ENCODE results near the gene CDK10.

CDK10 gene

DNA sequence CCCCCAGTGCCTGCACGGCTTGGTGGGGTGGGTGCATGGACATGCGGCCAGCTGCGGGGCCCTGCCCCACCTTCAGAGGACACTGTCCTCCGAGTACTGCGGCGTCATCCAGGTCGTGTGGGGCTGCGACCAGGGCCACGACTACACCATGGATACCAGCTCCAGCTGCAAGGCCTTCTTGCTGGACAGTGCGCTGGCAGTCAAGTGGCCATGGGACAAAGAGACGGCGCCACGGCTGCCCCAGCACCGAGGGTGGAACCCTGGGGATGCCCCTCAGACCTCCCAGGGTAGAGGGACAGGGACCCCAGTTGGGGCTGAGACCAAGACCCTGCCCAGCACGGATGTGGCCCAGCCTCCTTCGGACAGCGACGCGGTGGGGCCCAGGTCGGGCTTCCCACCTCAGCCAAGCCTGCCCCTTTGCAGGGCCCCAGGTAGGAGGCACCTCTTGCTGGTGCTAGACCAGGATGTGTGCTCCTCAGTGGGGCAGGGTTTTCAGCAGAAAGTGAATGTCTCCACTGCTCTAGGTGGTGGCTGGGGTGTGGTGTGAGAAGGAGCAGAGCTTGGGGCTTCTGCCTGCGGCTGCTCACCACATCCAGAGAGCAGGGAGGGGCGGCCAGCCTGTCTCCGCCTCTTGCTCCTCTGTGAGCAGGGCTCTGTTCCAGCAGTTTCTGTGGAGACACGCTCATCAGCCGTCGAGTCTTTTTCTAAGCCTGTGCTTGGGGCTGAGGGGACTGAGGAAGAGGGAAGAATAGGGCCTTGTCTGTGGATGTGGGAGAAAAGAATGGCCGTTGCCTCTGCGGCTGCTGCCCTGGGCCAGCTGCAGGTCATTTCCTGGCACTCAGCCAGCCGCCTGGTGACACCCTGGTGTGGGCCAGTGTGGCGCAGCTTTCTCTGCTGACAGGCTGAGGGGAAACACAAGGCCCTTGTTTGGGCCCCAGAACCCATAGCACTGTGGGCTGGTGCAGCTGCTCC is 37.1 kb downstream of the CDK10 start:
- TF ChIP-seq, protein P1, sequence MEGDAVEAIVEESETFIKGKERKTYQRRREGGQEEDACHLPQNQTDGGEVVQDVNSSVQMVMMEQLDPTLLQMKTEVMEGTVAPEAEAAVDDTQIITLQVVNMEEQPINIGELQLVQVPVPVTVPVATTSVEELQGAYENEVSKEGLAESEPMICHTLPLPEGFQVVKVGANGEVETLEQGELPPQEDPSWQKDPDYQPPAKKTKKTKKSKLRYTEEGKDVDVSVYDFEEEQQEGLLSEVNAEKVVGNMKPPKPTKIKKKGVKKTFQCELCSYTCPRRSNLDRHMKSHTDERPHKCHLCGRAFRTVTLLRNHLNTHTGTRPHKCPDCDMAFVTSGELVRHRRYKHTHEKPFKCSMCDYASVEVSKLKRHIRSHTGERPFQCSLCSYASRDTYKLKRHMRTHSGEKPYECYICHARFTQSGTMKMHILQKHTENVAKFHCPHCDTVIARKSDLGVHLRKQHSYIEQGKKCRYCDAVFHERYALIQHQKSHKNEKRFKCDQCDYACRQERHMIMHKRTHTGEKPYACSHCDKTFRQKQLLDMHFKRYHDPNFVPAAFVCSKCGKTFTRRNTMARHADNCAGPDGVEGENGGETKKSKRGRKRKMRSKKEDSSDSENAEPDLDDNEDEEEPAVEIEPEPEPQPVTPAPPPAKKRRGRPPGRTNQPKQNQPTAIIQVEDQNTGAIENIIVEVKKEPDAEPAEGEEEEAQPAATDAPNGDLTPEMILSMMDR (IDR thresholded peaks at IDR 0.05; ENCODE audit: insufficient read depth, low read length, poor library complexity, severe bottlenecking) = no peak
- H3K4me3 ChIP-seq (replicated peaks; ENCODE audit: low read depth, low read length) = peak overlapping the region; percentile 78
- no peak for DNase-seq (ENCODE audit: extremely low read depth, insufficient read length)
- H3K36me3 ChIP-seq (ENCODE audit: control insufficient read depth, insufficient read depth, low read length) = peaks cover 20% of the 10 kb centered on the region
- H3K27me3 ChIP-seq (replicated peaks; ENCODE audit: control insufficient read depth, insufficient read depth, low read length) = no peaks in the 10 kb centered on the region

GRCh38 chr16:89727406-89728120 is 41.1 kb downstream of the CDK10 start:
- TF ChIP-seq, protein P1 (IDR thresholded peaks at IDR 0.05; ENCODE audit: insufficient read depth, low read length, poor library complexity, severe bottlenecking) = no peak
- no peaks in the 10 kb centered on the region for H3K27me3 ChIP-seq (replicated peaks; ENCODE audit: control insufficient read depth, insufficient read depth, low read length)
- no peak for DNase-seq (ENCODE audit: extremely low read depth, insufficient read length)
- no peak overlapping the region for H3K4me3 ChIP-seq (replicated peaks; ENCODE audit: low read depth, low read length)
- peaks cover 41% of the 10 kb centered on the region for H3K36me3 ChIP-seq (ENCODE audit: control insufficient read depth, insufficient read depth, low read length)

GRCh38 chr16:89729293-89729692 is 42.8 kb downstream of the CDK10 start:
- no peak for DNase-seq (ENCODE audit: extremely low read depth, insufficient read length)
- Histone ChIP-seq H3K27me3 (replicated peaks; ENCODE audit: control insufficient read depth, insufficient read depth, low read length) (no peaks in the 10 kb centered on the region), H3K36me3 (ENCODE audit: control insufficient read depth, insufficient read depth, low read length) (peaks cover 44% of the 10 kb centered on the region), H3K4me3 (replicated peaks; ENCODE audit: low read depth, low read length) (no peak overlapping the region)
- TF ChIP-seq, protein P1 (IDR thresholded peaks at IDR 0.05; ENCODE audit: insufficient read depth, low read length, poor library complexity, severe bottlenecking) = no peak

DNA sequence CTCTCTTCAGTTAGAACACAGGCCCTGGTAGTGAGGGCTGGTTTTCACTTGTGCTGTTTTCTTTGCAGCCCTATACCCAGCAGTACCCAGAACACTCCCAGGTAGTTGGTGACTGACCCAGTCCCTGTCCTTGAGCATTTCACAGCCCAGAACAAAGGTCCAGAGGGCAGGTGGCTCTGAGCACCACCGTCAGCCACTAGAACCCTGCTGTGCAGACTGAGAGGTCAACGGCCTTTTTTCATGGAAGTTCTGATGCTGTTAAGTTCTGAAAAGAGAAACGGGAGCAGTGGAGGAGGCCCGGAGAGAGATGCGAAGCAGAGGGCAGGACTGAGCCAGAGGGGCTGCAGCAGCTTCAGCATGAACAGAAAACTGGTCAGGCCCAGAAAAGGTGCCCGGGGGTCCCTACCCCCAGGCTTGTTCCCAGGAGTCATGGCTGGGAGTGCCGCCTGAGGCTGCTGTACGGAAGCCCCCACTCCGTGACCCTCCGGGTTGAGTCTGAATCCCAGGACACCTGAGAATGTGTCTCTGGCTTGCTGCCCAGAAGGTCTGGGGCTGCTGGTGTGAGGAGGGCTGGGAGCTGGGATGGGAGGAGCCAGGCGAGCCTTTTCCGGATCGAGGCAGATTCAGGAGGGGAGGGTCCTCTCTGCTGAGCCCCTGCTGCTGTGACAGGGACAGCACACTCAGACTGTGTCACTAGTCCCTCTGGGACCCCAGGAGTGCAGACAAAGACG is 43.5 kb downstream of the CDK10 start:
- TF ChIP-seq, protein P1 (IDR thresholded peaks at IDR 0.05; ENCODE audit: insufficient read depth, low read length, poor library complexity, severe bottlenecking) = no peak
- Histone ChIP-seq H3K27me3 (replicated peaks; ENCODE audit: control insufficient read depth, insufficient read depth, low read length) (no peaks in the 10 kb centered on the region), H3K36me3 (ENCODE audit: control insufficient read depth, insufficient read depth, low read length) (peaks cover 43% of the 10 kb centered on the region), H3K4me3 (replicated peaks; ENCODE audit: low read depth, low read length) (no peak overlapping the region)
- DNase-seq (ENCODE audit: extremely low read depth, insufficient read length) = no peak

DNA sequence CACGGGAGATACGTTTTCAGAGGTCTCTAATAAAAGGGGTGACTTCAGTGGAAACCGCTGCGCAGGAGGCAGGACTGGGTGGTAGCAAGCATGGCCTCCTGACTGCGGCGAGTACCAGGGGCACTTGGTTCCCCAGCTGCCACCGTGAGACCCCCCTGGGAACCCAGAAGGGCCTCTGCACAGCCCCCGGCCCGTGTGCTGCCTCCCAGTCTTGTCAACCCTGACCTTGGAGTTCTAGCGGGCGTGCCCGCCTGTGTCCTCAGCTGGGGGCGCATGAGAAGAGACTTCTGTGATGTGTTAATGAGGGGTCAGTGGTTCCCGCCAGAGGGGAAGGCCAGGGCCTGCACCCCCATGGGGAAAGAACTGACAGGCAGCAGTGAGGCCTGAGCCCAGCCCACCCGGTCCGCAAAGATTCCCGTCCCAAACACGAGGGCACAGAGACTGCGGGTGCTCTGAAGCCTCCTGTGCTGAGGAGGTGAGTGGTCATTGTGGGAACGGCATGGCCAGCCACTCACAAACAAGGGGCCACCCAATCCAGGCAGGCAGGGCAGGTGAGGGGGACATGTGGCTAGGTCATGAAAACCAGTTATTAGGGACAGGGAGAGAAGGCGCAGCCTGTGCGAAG is 44.2 kb downstream of the CDK10 start:
- no peak overlapping the region for H3K4me3 ChIP-seq (replicated peaks; ENCODE audit: low read depth, low read length)
- peaks cover 43% of the 10 kb centered on the region for H3K36me3 ChIP-seq (ENCODE audit: control insufficient read depth, insufficient read depth, low read length)
- H3K27me3 ChIP-seq (replicated peaks; ENCODE audit: control insufficient read depth, insufficient read depth, low read length) = no peaks in the 10 kb centered on the region
- TF ChIP-seq, protein P1 (IDR thresholded peaks at IDR 0.05; ENCODE audit: insufficient read depth, low read length, poor library complexity, severe bottlenecking) = no peak
- no peak for DNase-seq (ENCODE audit: extremely low read depth, insufficient read length)

Measured in GM06990 (cell line).